ENCODE data around the gene USP22.

USP22 gene

GRCh38 chr17:21019976-21020586 lies 22.7 kb downstream of the USP22 start:
- peak; percentile 73 for DNase-seq

DNA sequence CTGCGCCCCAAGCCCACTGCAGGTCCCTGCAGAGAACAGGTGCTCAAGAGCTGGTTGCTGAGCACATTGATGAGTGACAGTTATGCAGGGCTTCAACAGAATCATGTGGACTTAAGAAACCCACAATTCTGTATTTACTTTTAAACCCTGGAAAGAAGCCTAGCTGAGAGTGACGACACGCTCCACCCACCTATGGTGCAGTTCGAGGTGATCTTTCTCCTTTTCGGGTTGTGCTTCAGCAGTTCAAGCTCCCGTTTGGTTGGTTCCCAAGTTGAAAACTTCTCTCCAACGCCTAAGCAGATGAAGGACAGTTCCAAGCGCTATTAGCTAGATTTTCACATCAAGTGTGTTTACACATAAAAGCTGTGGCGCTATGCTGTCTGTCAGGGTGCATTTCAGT lies 23.9 kb downstream of the USP22 start:
- DNase-seq, result no peak

DNA sequence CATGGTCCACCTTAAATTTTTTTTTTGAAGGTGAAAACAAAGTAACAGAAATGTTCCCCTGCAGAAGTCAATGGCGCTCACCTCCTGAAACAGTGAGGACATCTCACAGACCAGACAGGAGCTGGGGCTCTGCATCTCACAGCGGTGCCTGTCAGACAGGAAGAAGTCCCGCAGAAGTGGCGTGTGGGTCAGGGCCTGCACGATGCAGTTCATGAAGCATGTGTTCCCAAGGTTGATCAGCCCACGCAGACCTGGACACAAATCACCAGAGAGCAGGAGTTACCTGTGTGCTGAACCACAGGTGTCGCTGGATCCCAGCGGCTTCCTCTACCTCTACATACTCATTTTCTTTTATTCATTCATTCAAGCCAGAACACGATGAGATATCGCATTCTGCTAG lies 24.9 kb downstream of the USP22 start:
- DNase-seq, result no peak

DNA sequence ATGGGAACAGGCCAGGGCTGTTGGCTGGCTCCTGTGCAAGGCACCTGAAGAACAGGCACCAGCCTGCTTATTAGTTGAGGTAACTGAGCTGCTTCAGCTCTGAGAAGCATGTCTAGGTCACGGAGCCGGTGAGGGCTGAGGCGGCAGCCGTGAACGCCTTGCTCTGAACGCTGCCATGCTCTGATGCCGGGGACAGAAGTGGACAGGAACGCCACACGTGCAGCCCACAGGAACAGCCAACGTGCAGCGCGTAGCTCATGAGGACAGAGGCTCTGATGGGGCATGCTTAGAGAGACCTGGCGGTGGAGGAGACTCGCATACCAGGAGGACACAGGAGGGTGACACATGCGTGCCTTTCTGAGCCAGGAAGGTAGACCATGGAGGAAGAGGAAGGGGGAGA lies 25.6 kb downstream of the USP22 start:
- no peak for DNase-seq

DNA sequence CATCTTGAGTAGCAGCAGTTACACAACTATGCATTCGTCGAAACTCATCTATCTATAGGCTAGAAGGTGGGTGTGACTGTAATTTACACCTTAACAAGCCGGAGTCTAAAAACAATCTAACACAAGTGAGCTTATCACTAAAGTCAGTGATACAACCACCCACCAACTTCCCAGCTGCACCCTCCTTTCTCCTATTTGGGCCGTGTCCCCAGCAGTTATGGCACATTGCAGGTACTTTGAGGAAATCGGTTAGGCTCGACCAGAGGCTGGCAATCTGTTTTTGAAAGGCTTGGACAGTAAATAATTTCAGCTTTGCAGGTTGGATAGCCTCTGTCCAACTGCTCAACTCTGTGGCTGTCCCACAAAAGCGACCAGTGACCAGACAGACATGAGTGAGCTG lies 26.0 kb downstream of the USP22 start:
- no peak for DNase-seq

DNA sequence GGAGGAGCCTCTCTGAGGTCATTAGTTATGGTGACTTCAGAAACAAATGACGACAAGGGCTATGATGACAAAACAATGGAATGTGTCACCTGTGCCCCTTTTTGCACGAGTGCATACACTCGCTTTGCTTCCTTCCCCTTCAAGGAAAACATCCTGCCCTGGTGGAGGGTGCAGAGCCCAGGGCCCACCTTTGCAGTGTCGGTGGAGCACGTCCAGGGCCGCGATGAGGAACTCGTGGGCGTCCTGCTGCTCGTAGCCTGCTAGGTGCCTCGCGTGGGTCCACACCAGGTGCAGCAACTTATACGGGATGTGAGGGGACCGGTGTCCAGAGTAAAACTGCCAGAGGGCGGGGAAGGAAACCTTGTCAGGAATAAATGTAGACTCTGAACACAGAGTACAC lies 27.2 kb downstream of the USP22 start:
- no peak for DNase-seq

GRCh38 chr17:21014498-21014897 lies 28.3 kb downstream of the USP22 start:
- no peak for DNase-seq

- DNase-seq, result no peak
Measured at GRCh38 chr17:21013983-21014382, 28.8 kb downstream of the USP22 start.

GRCh38 chr17:21012736-21013135 lies 30.1 kb downstream of the USP22 start:
- DNase-seq, result no peak

- DNase-seq, result no peak
Measured at GRCh38 chr17:21010705-21011596, 31.9 kb downstream of the USP22 start.

GRCh38 chr17:21008992-21009671 lies 33.7 kb downstream of the USP22 start:
- DNase-seq, result no peak

DNA sequence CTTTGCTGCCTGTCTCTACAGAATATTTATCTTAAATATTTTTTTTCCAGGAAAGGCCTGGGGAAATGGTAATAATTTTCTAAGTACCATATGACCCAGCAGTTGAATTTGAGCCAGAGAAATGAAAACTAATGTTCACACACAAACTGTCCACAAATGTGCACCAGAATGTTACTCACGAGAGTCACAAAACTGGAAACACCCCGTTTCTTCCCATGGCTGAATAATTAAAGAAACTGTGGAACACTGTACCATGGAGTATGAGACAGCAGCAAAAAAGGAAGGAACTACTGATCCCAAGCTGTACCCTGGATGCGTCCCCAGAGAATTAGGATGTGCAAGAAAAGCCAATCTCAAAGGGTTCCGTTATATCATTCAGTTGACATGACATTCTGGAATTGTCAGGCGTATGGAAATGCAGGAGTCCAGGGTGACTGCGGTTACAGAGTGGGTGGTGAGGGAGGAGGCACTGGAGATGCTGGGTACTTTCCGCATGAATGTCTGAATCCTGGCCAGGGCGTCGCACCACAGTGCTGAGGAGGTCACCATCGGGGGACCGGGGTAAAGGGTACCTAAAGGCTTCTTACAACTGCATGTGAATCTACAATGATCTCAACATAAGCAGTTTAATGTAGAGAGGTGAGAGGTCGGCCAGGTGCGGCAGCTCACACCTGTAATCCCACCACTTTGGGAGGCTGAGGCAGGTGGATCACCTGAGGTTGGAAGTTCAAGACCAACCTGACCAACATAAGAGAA lies 34.5 kb downstream of the USP22 start:
- no peak for DNase-seq

DNA sequence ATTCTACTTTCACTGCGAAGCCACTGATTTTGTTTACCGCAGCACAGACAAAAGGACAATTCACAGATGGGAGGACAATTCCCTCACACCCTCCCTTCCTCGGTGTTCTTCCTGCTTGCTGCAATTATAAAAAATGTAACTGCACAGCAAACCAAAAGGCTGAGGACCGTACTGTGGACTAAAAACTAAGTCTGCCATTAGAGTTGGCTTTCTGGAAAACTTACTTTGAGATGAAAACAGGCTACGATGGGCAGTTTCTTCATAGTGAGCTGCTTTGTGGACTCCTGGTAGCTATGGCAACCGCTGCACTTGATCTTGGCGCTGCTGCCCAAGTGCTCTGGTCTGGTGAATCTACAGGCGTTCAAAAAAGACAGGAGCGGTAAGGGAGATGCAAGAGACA lies 35.2 kb downstream of the USP22 start:
- DNase-seq, result no peak

DNA sequence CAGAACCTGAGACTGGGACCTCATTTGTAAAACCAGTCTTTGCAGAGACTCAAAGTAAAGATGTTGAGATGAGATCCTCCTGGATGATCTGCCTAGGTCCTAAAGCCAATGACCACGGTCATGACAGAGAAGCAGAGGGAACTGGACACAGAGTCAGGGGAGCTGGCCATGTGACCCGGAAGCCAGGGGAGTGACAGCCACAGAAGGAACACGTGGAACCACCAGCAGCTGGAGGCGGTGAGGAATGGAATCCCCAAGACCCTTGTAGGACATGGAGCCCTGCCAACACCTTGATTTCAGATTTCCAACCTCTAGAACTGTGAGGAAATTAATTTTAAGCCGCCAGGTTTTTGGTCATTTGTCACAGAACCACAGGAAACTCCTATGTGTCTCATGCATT lies 37.0 kb downstream of the USP22 start:
- no peak for DNase-seq

- DNase-seq, result no peak
Measured at GRCh38 chr17:21005367-21005766, 37.4 kb downstream of the USP22 start.

- DNase-seq, result no peak
Measured at GRCh38 chr17:21004016-21004930, 38.5 kb downstream of the USP22 start.

DNA sequence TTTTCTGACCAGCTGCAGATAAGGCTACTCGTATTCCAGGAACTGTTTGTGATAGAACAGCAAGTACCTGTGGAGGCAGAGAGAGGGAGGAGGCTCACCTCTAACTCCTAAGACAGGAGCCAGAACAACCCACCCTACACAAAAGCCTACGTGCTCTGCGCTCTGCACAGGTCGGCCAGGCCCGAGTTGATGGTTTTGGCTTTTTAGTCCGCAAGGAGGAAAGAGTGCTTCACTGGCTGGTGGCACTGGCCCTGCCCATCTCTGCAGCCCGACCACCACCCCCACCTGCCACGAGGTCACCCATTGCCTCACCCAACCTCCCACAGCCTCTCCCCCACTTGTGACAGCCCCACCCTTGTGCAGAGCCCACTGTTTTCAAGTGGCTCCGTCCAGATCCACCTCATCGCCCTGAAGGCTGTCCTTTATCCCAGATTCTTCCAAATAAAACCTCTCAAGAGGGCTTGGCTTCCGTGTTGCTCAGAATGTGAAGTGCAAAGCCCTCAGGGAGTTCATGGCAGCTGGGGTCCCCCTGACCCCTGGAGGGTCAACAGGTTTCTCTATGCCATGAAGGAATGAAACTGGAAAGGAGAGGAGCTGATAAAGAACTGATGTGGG lies 39.7 kb downstream of the USP22 start:
- no peak for DNase-seq

DNA sequence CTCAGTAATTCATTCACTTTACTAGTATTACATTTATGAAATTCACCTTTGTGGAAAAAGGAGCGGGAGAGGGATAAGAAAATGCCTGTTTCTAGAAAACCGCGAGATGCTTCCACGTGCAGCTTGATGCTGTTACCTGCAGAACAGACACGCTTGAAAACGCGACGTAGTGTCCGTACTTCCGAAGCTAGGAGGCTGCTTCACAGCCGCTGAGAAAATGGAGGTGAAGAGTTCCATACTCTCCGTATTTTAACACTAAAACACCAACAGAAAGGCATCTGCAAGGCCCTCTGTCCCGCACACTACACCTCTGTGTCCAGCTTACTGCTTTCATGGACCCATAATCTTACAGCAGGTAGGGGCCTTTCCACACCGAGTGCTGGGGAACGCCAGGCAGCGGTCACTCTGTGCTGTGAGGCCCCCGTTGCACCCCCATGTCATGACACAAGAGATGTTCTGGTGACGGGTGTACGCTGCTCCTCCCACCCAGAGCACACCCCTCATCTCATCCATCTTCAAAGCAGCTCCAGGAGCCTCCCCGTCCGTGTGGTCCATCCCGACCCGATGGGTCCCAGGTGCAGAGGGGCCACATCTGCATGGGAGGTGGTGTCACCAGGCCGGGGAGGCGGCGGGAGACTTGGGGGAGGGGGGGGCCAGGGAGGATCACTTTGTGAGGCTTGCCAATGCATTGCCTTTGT lies 40.4 kb downstream of the USP22 start:
- DNase-seq, result no peak

DNA sequence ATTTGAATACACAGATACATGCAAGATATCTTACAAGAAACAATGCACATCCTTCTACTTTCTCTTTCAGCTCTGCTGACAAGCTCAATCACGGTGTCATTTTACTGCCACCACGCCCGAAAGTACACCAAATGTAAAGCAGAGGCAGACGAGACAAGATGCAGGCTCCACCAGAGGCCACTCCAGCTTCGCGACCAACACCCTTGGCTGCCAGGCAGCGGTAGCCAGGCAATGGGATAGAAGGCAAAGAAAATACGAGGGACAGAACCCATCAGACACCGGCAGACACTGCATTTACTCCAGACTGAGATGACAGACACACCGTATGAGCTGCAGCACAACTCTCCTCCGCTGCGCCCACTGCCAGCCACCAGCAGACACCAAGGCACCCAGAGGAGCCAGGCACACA lies 41.0 kb downstream of the USP22 start:
- peak; percentile 10 for DNase-seq

GRCh38 chr17:21001111-21001812 lies 41.5 kb downstream of the USP22 start:
- DNase-seq, result no peak
